H1 (cell line): ENCODE measurements around the gene TCAP. TPM values are rescaled to one million over a fixed set of nuclear protein-coding genes. Genes with fewer than 3 reads are reported as not detected.

ENCODE experiments used
- ATF2 ChIP-seq: IDR thresholded peaks from 2 replicates; pipeline ENCODE4 v1.6.1; 2012; ENCODE audit warnings: low read length, inconsistent platforms
- CBX5 ChIP-seq: fragments of 300-800, 300-1000 bp; sonication (generic); IDR thresholded peaks from 2 replicates; pipeline ENCODE4 v1.7.1; 2016; ENCODE audit warnings: antibody characterized with exemption, low read length, low read depth
- CHD7 ChIP-seq: fragments of 300-600 bp; sonication (generic); IDR thresholded peaks from 2 replicates; pipeline ENCODE4 v1.7.1; 2012; ENCODE audit warnings: low read length, moderate library complexity, mild to moderate bottlenecking, inconsistent platforms; ENCODE audit not compliant: insufficient replicate concordance
- CTBP2 ChIP-seq: IDR thresholded peaks from 2 replicates; pipeline ENCODE4 v1.7.0; 2011; ENCODE audit warnings: borderline replicate concordance, mild to moderate bottlenecking, moderate library complexity, mixed read lengths, low read length; ENCODE audit not compliant: insufficient read depth, insufficient read length
- HDAC2 ChIP-seq, 2 experiments: fragments of 300-600 bp in 1 of 2; sonication (generic) in 1 of 2; IDR thresholded peaks; 2 replicates each; pipeline ENCODE4 v1.6.1; 2011 to 2012; ENCODE audit warnings: low read depth in 2 of 2, low read length in 2 of 2, mild to moderate bottlenecking in 2 of 2, moderate library complexity in 2 of 2, borderline replicate concordance in 1 of 2, inconsistent platforms in 1 of 2
- JUN ChIP-seq: IDR thresholded peaks from 2 replicates; pipeline ENCODE4 v1.6.1; 2011; ENCODE audit warnings: low read depth, mild to moderate bottlenecking, improper control_type of control experiment, low read length
- KDM1A ChIP-seq: fragments of 200-600, 300-600 bp; sonication (generic); IDR thresholded peaks from 2 replicates; pipeline ENCODE4 v1.7.1; 2016; ENCODE audit warnings: mild to moderate bottlenecking, low read length, borderline replicate concordance
- PHF8 ChIP-seq: fragments of 200-600 bp; sonication (generic); conservative IDR thresholded peaks from 2 replicates; pipeline ENCODE4 v1.7.1; 2012; ENCODE audit warnings: low read depth, mild to moderate bottlenecking, inconsistent platforms, low read length, moderate library complexity
- RNF2 ChIP-seq: fragments of 200-900, 300-1000 bp; sonication (generic); IDR thresholded peaks from 2 replicates; pipeline ENCODE4 v1.7.1; 2016; ENCODE audit warnings: borderline replicate concordance, low read depth, mild to moderate bottlenecking, antibody characterized with exemption, low read length; ENCODE audit not compliant: poor library complexity, severe bottlenecking; ENCODE audit errors: missing control alignments
- polyA plus RNA-seq, 7 experiments: library from polyadenylated mRNA; depleted of rRNA in 3 of 7; stranded (reverse) in 5 of 7; unstranded in 2 of 7; fragments of >200 nt in 5 of 7; fragments of 200-250 nt in 2 of 7; gene quantifications; 1 replicate in 5 of 7; 2 replicates in 1 of 7; 4 replicates in 1 of 7; pipeline versions ENCODE4 v1.2.1 to v1.2.3, GENCODE V29; 2011 to 2013; ENCODE audit warnings: missing spikeins in 2 of 7, mixed read lengths in 2 of 7
- total RNA-seq: library from RNA; stranded (reverse); fragmentation: NEBNext Ultra II Directional; extraction: Animal tissue kit (Norgen Biotek cat#: 25700); gene quantifications from 2 replicates; pipeline ENCODE4 v1.2.1, GENCODE V29; 2021

The TCAP gene
- total and polyA plus RNA-seq, 2 of the 8 experiments (the other 6 are each of a cell fraction or from before 2014, with no cell fraction given), result 0.82 to 1.4 TPM

- TF ChIP-seq CHD7 (no peak), CBX5 (no peak), CTBP2 (no peak), HDAC2 (IDR thresholded peaks at IDR 0.05; ENCODE audit: borderline replicate concordance in 1 of 2, low read depth in 2 of 2, low read length in 2 of 2) (no peak), ATF2 (no peak), JUN (no peak), KDM1A (no peak), RNF2 (no peak), PHF8 (no peak; the same call in 1 of the 2 replicates)
These were observed 34.6 kb downstream of the TCAP start, which contains the start of gene ERBB2 (continued) for GRCh38 chr17:39699818-39700147.
